ENCODE results near the gene CHFR. TPM values are rescaled to one million over a fixed set of nuclear protein-coding genes. Genes with fewer than 3 reads are reported as not detected.

Gene CHFR
- total and polyA plus RNA-seq, 9 of the 15 experiments (the other 6 are each of a cell fraction or from before 2014, with no cell fraction given): 0.61 to 33.9 (median 19.3) TPM

DNA sequence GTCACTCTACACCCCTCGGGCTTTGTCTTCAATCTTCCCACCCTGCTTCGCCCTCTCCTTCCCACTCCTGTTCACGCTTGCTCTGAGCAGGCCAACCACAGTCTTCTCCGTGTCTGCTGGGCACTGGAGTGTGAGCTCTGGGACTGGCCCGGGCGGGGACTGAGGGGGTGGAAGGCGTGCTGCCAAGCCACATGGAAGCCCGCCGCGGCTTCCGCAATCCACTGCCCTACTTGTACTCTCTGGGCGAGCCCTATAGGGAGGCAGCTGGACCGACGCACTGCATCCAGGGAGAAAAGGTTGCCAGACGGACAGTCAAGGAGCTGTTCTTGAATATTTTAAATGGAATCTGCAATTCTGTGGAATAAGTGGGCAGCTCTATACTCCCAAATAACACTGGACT lies 83.5 kb downstream of the CHFR start:
- Histone ChIP-seq H3K4me1 (replicated peaks in 1 of 2; ENCODE audit: control insufficient read depth in 2 of 2, insufficient read depth in 2 of 2, low read length in 2 of 2) (peaks cover 0 to 16% of the 10 kb centered on the region in 2 experiments; a peak in 3 of 5 replicates), H3K27ac (ENCODE audit: extremely low read depth, low read depth, low read length) (no peak overlapping the region), H3K9me1 (ENCODE audit: control insufficient read depth, insufficient read depth, low read length) (peaks cover 8% of the 10 kb centered on the region), H4K20me1 (replicated peaks; ENCODE audit: control insufficient read depth, insufficient read depth, low read length) (peaks cover 24% of the 10 kb centered on the region), H3K4me3 (no peak overlapping the region), H3K36me3 (ENCODE audit: control insufficient read depth, insufficient read depth, low read length) (peaks cover 88% of the 10 kb centered on the region), H2AFZ (ENCODE audit: low read depth, low read length) (no peak overlapping the region), H3K79me2 (ENCODE audit: control insufficient read depth, insufficient read depth, low read length) (peaks cover 28% of the 10 kb centered on the region), H3K9ac (ENCODE audit: insufficient read depth in 1 of 2, low read depth in 2 of 2, low read length in 2 of 2) (no peak overlapping the region), H3K27me3 (ENCODE audit: control insufficient read depth in 2 of 2, insufficient read depth in 2 of 2, low read length in 2 of 2) (no peaks in the 10 kb centered on the region), H3K4me2 (ENCODE audit: insufficient read depth, low read length) (no peak overlapping the region), H3K9me3 (replicated peaks; ENCODE audit: control insufficient read depth, insufficient read depth, low read depth, low read length) (no peaks in the 10 kb centered on the region)
- no peak for DNase-seq (ENCODE audit: extremely low read depth in 1 of 4, low spot score in 3 of 4)
- ChIA-PET POLR2A (interaction anchor here (0.6 kb wide), 1 partner anchor 19 kb away, joined by 3 read pairs; no protein-coding TSS in a partner anchor), CTCF (ENCODE audit: low intra/inter-chr PET ratio) (no interaction called here)
- ATAC-seq: no peak
- TF ChIP-seq MIER1 (IDR thresholded peaks at IDR 0.05; ENCODE audit: low read depth) (no peak), IRF2 (CRISPR knock-in tag; IDR thresholded peaks at IDR 0.05) (no peak), PHF20 (IDR thresholded peaks at IDR 0.05; ENCODE audit: partially characterized antibody) (no peak), ZNF134 (CRISPR knock-in tag; conservative IDR thresholded peaks at IDR 0.05) (no peak), HDAC3 (IDR thresholded peaks at IDR 0.05; ENCODE audit: borderline replicate concordance, partially characterized antibody) (no peak), ILF3 (IDR thresholded peaks at IDR 0.05; ENCODE audit: borderline replicate concordance) (no peak), SIRT6 (IDR thresholded peaks at IDR 0.05; ENCODE audit: low read depth, low read length) (no peak), ZNF133 (CRISPR knock-in tag; IDR thresholded peaks at IDR 0.05) (no peak), ZNF184 (CRISPR knock-in tag; IDR thresholded peaks at IDR 0.05) (no peak), BRD4 (IDR thresholded peaks at IDR 0.05) (no peak), POLR3A (IDR thresholded peaks at IDR 0.05; ENCODE audit: borderline replicate concordance, extremely low read depth, insufficient read depth, insufficient read length) (no peak), BACH1 (tag; IDR thresholded peaks at IDR 0.05) (no peak)
- intact Hi-C loops (cut with micrococcal nuclease) (no loop called here), in situ Hi-C loops (cut with MboI) (no loop called here)
- no TSS peak for BruUV-seq (replicated peaks)
- WGBS (ENCODE audit: insufficient coverage, low coverage, missing lambda C conversion rate): 98% methylated on average over 8 of the region's 15 CpGs
- no peak for FAIRE-seq

Data from K562 (cell line).